ENCODE data around the gene ADGRF1. TPM values are rescaled to one million over a fixed set of nuclear protein-coding genes. Genes with fewer than 3 reads are reported as not detected.
A peak's percentile ranks its signal among the peaks of the same experiment; 100 is the strongest.

Gene ADGRF1
- total RNA-seq, 1 experiment from 2014 or later, result 39.6 TPM

- Histone ChIP-seq H3K4me2 (ENCODE audit: low read length) (no peak overlapping the region), H3K4me3 (replicated peaks in 1 of 2; ENCODE audit: low read depth in 1 of 2, low read length in 2 of 2) (no peak overlapping the region), H3K79me2 (ENCODE audit: insufficient read depth, low read length) (no peaks in the 10 kb centered on the region), H3K9me3 (ENCODE audit: control insufficient read depth in 1 of 2, insufficient read depth in 1 of 2, low read depth in 1 of 2, low read length in 2 of 2) (no peaks in the 10 kb centered on the region), H3K27ac (ENCODE audit: low read depth, low read length) (no peak overlapping the region), H3K27me3 (ENCODE audit: insufficient read depth, low read length) (no peaks in the 10 kb centered on the region), H4K20me1 (ENCODE audit: insufficient read depth) (no peaks in the 10 kb centered on the region), H3K9ac (ENCODE audit: low read length) (no peak overlapping the region), H3K36me3 (ENCODE audit: control insufficient read depth in 1 of 2, insufficient read depth in 2 of 2, low read length in 2 of 2) (no peaks in the 10 kb centered on the region), H2AFZ (ENCODE audit: low read depth, low read length, poor library complexity, severe bottlenecking) (peak overlapping the region; percentile 62), H3K9me2 (ENCODE audit: insufficient read depth) (no peaks in the 10 kb centered on the region), H3K4me1 (ENCODE audit: control insufficient read depth in 1 of 2, insufficient read depth in 2 of 2, low read length in 2 of 2) (no peaks in the 10 kb centered on the region)
- ChIA-PET POLR2A (no interaction called here), RAD21 (ENCODE audit: low non-redundant PET in 1 of 2, low total read pairs in 2 of 2, uncharacterized antibody in 2 of 2, unreplicated experiment in 2 of 2) (no interaction called here), CTCF (no interaction called here)
- DNase-seq (ENCODE audit: low read depth, low spot score), result no peak
- intact Hi-C loops (cut with micrococcal nuclease), result no loop called here
- ATAC-seq, result no peak
- BruUV-seq (replicated peaks), result no TSS peak
- TF ChIP-seq YY1 (IDR thresholded peaks at IDR 0.05; ENCODE audit: extremely low read depth, insufficient replicate concordance, low read depth, low read length) (no peak), JUND (IDR thresholded peaks at IDR 0.05) (no peak), CEBPB (IDR thresholded peaks at IDR 0.05; ENCODE audit: low read depth) (no peak), CBX3 (IDR thresholded peaks at IDR 0.05; ENCODE audit: low read depth) (no peak), ZNF274 (IDR thresholded peaks at IDR 0.05; ENCODE audit: low read depth, low read length) (no peak), POLR2AphosphoS5 (IDR thresholded peaks at IDR 0.05; ENCODE audit: low read depth, low read length) (no peak), POLR2A (IDR thresholded peaks at IDR 0.05; ENCODE audit: borderline replicate concordance, extremely low read depth, insufficient read depth, insufficient read length) (no peak), EZH2 (IDR thresholded peaks at IDR 0.05) (no peak), SIN3A (IDR thresholded peaks at IDR 0.05; ENCODE audit: low read depth) (no peak), EZH2phosphoT487 (IDR thresholded peaks at IDR 0.05; ENCODE audit: borderline replicate concordance) (no peak)
Observed at GRCh38 chr6:46969206-46969605, 72.9 kb downstream of the ADGRF1 start.

GRCh38 chr6:46967826-46968349, 74.2 kb downstream of the ADGRF1 start:
- no peak overlapping the region for H3K27ac ChIP-seq (ENCODE audit: low read depth, low read length)

More at GRCh38 chr6:46967826-46968349, 74.2 kb downstream of the ADGRF1 start:
- Histone ChIP-seq H3K9me3 (ENCODE audit: control insufficient read depth in 1 of 2, insufficient read depth in 1 of 2, low read depth in 1 of 2, low read length in 2 of 2) (no peaks in the 10 kb centered on the region), H3K9me2 (ENCODE audit: insufficient read depth) (no peaks in the 10 kb centered on the region), H3K9ac (ENCODE audit: low read length) (no peak overlapping the region), H3K4me1 (ENCODE audit: control insufficient read depth in 1 of 2, insufficient read depth in 2 of 2, low read length in 2 of 2) (no peaks in the 10 kb centered on the region), H4K20me1 (ENCODE audit: insufficient read depth) (no peaks in the 10 kb centered on the region), H3K4me3 (replicated peaks in 1 of 2; ENCODE audit: low read depth in 1 of 2, low read length in 2 of 2) (no peak overlapping the region), H3K36me3 (ENCODE audit: control insufficient read depth in 1 of 2, insufficient read depth in 2 of 2, low read length in 2 of 2) (no peaks in the 10 kb centered on the region), H3K4me2 (ENCODE audit: low read length) (no peak overlapping the region), H3K27me3 (ENCODE audit: insufficient read depth, low read length) (no peaks in the 10 kb centered on the region), H2AFZ (ENCODE audit: low read depth, low read length, poor library complexity, severe bottlenecking) (no peak overlapping the region), H3K79me2 (ENCODE audit: insufficient read depth, low read length) (no peaks in the 10 kb centered on the region)
- CTCF ChIA-PET, result no interaction called here
- ATAC-seq, result no peak
- TF ChIP-seq ELF1 (IDR thresholded peaks at IDR 0.05; ENCODE audit: borderline replicate concordance, low read depth), result no peak
- TF ChIP-seq TCF7L2 (IDR thresholded peaks at IDR 0.05; ENCODE audit: borderline replicate concordance, extremely low read depth, insufficient read depth, insufficient read length), result no peak
- TF ChIP-seq RAD21 (IDR thresholded peaks at IDR 0.05; ENCODE audit: low read depth), result no peak
- POLR2A ChIA-PET, result no interaction called here
- DNase-seq (ENCODE audit: low read depth, low spot score), result no peak
- intact Hi-C loops (cut with micrococcal nuclease), result no loop called here
- BruUV-seq (replicated peaks), result no TSS peak
- RAD21 ChIA-PET (ENCODE audit: low non-redundant PET in 1 of 2, low total read pairs in 2 of 2, uncharacterized antibody in 2 of 2, unreplicated experiment in 2 of 2), result no interaction called here
